Spinal cord (tissue), 10 donors: ENCODE results near the gene MTTP. TPM values are rescaled to one million over a fixed set of nuclear protein-coding genes. Genes with fewer than 3 reads are reported as not detected.
"Not testable (repeated sequence)": the region's sequence is repeated elsewhere in the genome, so short reads cannot be mapped to it uniquely, and the experiment has no call there.

ENCODE experiments used
- DNase-seq, 6 donors: peaks; one replicate each; pipeline versions ENCODE4 v3.0.0 to v3.0.0-alpha.2; 2013 to 2015; ENCODE audit warnings: low spot score in 6 of 6, low read depth in 4 of 6
- H3K27ac ChIP-seq: one replicate; pipeline ENCODE4 v1.5.1; 2013; ENCODE audit warnings: low read depth, low read length, control low read depth
- H3K27me3 ChIP-seq: one replicate; pipeline ENCODE4 v1.6.1; 2013; ENCODE audit warnings: low read length; ENCODE audit not compliant: control insufficient read depth, insufficient read depth
- H3K36me3 ChIP-seq: one replicate; pipeline ENCODE4 v1.6.1; 2013; ENCODE audit warnings: low read length; ENCODE audit not compliant: control insufficient read depth, insufficient read depth
- H3K4me1 ChIP-seq: one replicate; pipeline ENCODE4 v1.6.1; 2013; ENCODE audit warnings: low read length; ENCODE audit not compliant: control insufficient read depth, insufficient read depth
- H3K4me3 ChIP-seq: one replicate; pipeline ENCODE4 v1.5.1; 2013; ENCODE audit warnings: low read depth, low read length, control low read depth
- H3K9me3 ChIP-seq: one replicate; pipeline ENCODE4 v1.6.1; 2013; ENCODE audit warnings: low read length; ENCODE audit not compliant: control insufficient read depth, insufficient read depth
- WGBS: methylation state at CpG from one replicate; pipeline ENCODE4 v1.1.5; 2013; ENCODE audit warnings: missing lambda C conversion rate; ENCODE audit not compliant: insufficient coverage; 5-methylcytosine and 5-hydroxymethylcytosine counted together
- long read RNA-seq, 4 donors: transcript quantifications; one replicate each; lab custom pipeline, GENCODE V29; 2026
- polyA plus RNA-seq, 2 donors: library from polyadenylated mRNA; unstranded; fragments of 120-200 nt; gene quantifications; one replicate each; pipeline ENCODE4 v1.2.1, GENCODE V29; 2013; ENCODE audit not compliant: insufficient read length in 2 of 2
- total RNA-seq, 2 donors: library from RNA; depleted of rRNA in 1 of 2; stranded (reverse); fragments of 120-200 nt in 1 of 2; fragments of >200 nt in 1 of 2; gene quantifications; one replicate each; pipeline versions ENCODE4 v1.2.3 to v1.2.4, GENCODE V29; 2013 to 2014
- donor health status: healthy.

The MTTP gene
- total RNA-seq (1 to 10 TPM; 1.6 to 3.1 TPM), polyA plus RNA-seq (1 to 10 TPM; 2.6 to 3.3 TPM)
- long read RNA-seq, donor 1: 0 reads
- long read RNA-seq, donor 2: 0 reads
- long read RNA-seq, donor 3: 0 reads
- long read RNA-seq, donor 4: 0 reads

- Histone ChIP-seq H3K36me3 (no peaks in the 10 kb centered on the region), H3K4me3 (no peak within 1 kb of the TSS), H3K9me3 (no peaks in the 10 kb centered on the region), H3K27ac (peak within 1 kb of the TSS; percentile 15), H3K27me3 (no peaks in the 10 kb centered on the region), H3K4me1 (no peaks in the 10 kb centered on the region)
- WGBS: no CpG with 5 or more reads among the region's 3 CpGs
- peak in 1 of 6 donors; percentile 3 for DNase-seq
Observed at GRCh38 chr4:99574530-99575324, at the start of gene MTTP. MTTP (plus strand) TSS chr4:99574824; CDS start chr4:99574910, 86 bp downstream.

DNA sequence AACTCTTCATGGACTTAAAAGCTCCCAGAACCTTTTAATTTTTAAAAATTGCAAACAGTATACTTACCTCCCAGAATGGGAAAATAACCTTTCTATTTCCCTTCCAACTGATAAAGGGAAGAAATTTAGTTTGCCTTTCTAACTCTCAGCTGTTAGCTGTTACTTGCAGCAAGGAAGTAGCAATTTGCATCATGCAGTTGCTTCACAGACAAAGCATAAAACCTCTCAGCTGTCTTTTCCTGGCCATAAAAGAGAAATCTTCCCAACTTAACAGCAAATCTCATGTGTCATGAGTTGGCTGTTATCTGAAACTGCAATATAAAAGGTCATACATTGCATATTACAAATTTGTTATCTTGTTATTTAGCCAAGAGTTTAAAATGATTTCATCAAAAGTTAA, 45.4 kb upstream of the MTTP start:
- Histone ChIP-seq H3K27me3 (no peaks in the 10 kb centered on the region), H3K4me3 (no peak overlapping the region), H3K36me3 (no peaks in the 10 kb centered on the region), H3K9me3 (no peaks in the 10 kb centered on the region), H3K4me1 (no peaks in the 10 kb centered on the region), H3K27ac (no peak overlapping the region)
- DNase-seq: peak in 1 of 6 donors; percentile 2

GRCh38 chr4:99529956-99530355, 44.7 kb upstream of the MTTP start:
- H3K27ac ChIP-seq: no peak overlapping the region
- 69% methylated on average over 3 of the region's 3 CpGs for WGBS
- no peaks in the 10 kb centered on the region for H3K36me3 ChIP-seq
- H3K27me3 ChIP-seq: no peaks in the 10 kb centered on the region
- H3K4me1 ChIP-seq: no peaks in the 10 kb centered on the region
- no peak for DNase-seq
- no peak overlapping the region for H3K4me3 ChIP-seq
- H3K9me3 ChIP-seq: no peaks in the 10 kb centered on the region

- 100% methylated on average over 1 of the region's 3 CpGs for WGBS
- not testable (repeated sequence) for H3K27ac ChIP-seq, H3K4me3 ChIP-seq, H3K4me1 ChIP-seq, DNase-seq, H3K9me3 ChIP-seq, H3K27me3 ChIP-seq, H3K36me3 ChIP-seq
Observed at GRCh38 chr4:99534699-99535098, 39.9 kb upstream of the MTTP start.

DNA sequence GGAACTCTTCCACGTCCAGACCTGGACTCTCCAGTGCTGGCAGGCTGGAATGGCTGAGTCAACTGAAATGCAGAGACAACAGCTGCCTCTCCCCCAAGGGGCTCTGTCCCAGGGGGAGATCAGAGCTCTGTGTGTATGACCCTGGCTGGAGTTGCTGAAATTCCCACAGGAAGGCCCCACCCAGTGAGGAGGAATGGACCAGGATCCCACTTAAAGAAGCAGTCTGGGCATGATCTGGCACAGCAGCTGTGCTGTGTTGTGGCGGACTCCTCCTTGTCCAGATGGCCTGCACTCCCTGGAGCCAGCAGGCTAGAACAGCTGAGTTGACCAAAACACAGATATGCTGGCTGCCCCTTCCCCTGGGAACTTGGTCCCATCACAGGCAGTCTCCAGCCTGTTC, 38.4 kb upstream of the MTTP start:
- 56% methylated on average over 2 of the region's 2 CpGs for WGBS
- no peak overlapping the region for H3K27ac ChIP-seq
- no peak overlapping the region for H3K4me3 ChIP-seq
- no peaks in the 10 kb centered on the region for H3K4me1 ChIP-seq
- DNase-seq: peak in 1 of 6 donors; percentile 1
- no peaks in the 10 kb centered on the region for H3K9me3 ChIP-seq
- H3K36me3 ChIP-seq: no peaks in the 10 kb centered on the region
- no peaks in the 10 kb centered on the region for H3K27me3 ChIP-seq

- DNase-seq: no peak
- Histone ChIP-seq H3K27ac (no peak overlapping the region), H3K9me3 (no peaks in the 10 kb centered on the region), H3K36me3 (no peaks in the 10 kb centered on the region), H3K4me3 (no peak overlapping the region), H3K27me3 (no peaks in the 10 kb centered on the region), H3K4me1 (no peaks in the 10 kb centered on the region)
- no CpG with 5 or more reads among the region's 2 CpGs for WGBS
Observed at GRCh38 chr4:99536848-99537247, 37.8 kb upstream of the MTTP start.

- Histone ChIP-seq H3K9me3 (no peaks in the 10 kb centered on the region), H3K4me1 (no peaks in the 10 kb centered on the region), H3K4me3 (no peak overlapping the region), H3K27ac (no peak overlapping the region), H3K27me3 (no peaks in the 10 kb centered on the region), H3K36me3 (no peaks in the 10 kb centered on the region)
- no peak for DNase-seq
- 100% methylated on average over 1 of the region's 4 CpGs for WGBS
Observed at GRCh38 chr4:99537674-99538073, 37.0 kb upstream of the MTTP start.

GRCh38 chr4:99540277-99540939, 34.2 kb upstream of the MTTP start:
- H3K4me1 ChIP-seq: no peaks in the 10 kb centered on the region
- no peak for DNase-seq
- H3K27ac ChIP-seq: no peak overlapping the region
- H3K36me3 ChIP-seq: no peaks in the 10 kb centered on the region
- H3K27me3 ChIP-seq: no peaks in the 10 kb centered on the region
- H3K4me3 ChIP-seq: no peak overlapping the region
- no peaks in the 10 kb centered on the region for H3K9me3 ChIP-seq

DNA sequence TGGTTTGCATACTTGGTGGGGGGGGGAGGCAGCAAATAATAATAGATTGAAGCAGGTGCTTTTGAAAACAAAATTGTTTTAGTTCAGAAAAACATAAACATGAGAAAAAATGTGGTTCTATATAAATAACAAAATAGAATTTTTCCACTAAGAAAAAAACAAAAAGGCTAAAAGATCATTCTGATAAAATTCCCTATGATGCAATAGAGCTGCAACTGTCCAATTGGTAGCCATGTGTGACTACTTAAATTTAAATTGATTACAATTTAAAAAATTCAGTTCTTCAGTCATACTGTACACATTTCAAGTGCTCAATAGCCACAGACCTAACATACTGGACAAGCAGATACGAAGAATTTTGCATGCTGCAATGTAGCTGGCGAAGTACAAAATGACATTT, 21.8 kb upstream of the MTTP start:
- no peak for DNase-seq
- Histone ChIP-seq H3K27me3 (no peaks in the 10 kb centered on the region), H3K27ac (no peak overlapping the region), H3K36me3 (no peaks in the 10 kb centered on the region), H3K9me3 (no peaks in the 10 kb centered on the region), H3K4me3 (no peak overlapping the region), H3K4me1 (no peaks in the 10 kb centered on the region)
- WGBS: no CpG with 5 or more reads among the region's 2 CpGs
